Neural crest cell (in vitro differentiated cells): ENCODE measurements around the gene KCNMB3. TPM values are rescaled to one million over a fixed set of nuclear protein-coding genes. Genes with fewer than 3 reads are reported as not detected.

Source experiments
- DNase-seq: peaks from one replicate; pipeline ENCODE4 v3.0.0; 2021; ENCODE audit warnings: low read depth, mixed read lengths, low spot score
- H3K27ac Mint-ChIP-seq: one replicate; pipeline ENCODE4 v1.8.0; 2021; ENCODE audit warnings: mild to moderate bottlenecking, mixed read lengths; ENCODE audit not compliant: unreplicated experiment
- H3K27me3 Mint-ChIP-seq: 2 replicates; pipeline ENCODE4 v1.8.0; 2021; ENCODE audit warnings: low read depth, mild to moderate bottlenecking, mixed read lengths
- H3K36me3 Mint-ChIP-seq: 2 replicates; pipeline ENCODE4 v1.8.0; 2021; ENCODE audit warnings: low read depth, mild to moderate bottlenecking, mixed read lengths
- H3K4me1 Mint-ChIP-seq: 2 replicates; pipeline ENCODE4 v1.8.0; 2021; ENCODE audit warnings: mixed read lengths
- H3K4me3 Mint-ChIP-seq: one replicate; pipeline ENCODE4 v1.8.0; 2021; ENCODE audit warnings: mild to moderate bottlenecking, mixed read lengths
- H3K9me3 Mint-ChIP-seq: 2 replicates; pipeline ENCODE4 v1.8.0; 2021; ENCODE audit warnings: mixed read lengths
- total RNA-seq: library from RNA; stranded (reverse); gene quantifications from 2 replicates; pipeline ENCODE4 v1.2.1, GENCODE V29; 2021
- TF ChIP-seq, protein P1 (sequence below): fragments of 200-600 bp; sonication (generic); conservative IDR thresholded peaks from 2 replicates; pipeline ENCODE4 v1.5.0; 2021; ENCODE audit warnings: antibody characterized with exemption, mild to moderate bottlenecking

Gene KCNMB3
- total RNA-seq, 1 donor from 2014 or later = 3.1 TPM

DNA sequence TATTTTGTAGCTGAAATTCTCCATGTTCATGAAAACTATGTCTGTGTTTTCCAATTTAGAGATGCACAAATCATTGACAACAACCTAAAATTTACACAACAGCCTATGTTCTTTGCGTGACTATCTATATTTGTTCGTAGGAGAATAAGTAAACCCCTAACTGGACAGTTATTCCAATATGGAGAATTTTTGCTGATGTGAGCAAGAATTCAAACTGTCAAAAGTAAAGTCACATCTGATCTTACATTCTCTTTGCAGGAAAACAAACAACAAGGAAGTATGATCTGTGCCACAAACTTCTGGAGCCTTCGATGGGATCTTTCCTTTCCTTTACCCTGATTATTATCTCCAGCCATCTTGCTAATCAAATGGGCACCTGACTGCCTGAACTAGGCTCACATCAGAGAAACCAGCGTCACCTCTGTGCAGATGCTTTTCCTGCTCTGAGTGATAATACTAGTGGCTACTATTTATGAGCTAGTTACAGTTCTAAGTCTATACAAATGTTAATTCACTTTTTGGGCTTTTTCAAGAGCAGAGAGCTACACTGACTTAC lies 18.3 kb upstream of the KCNMB3 start:
- Mint-ChIP-seq H3K27me3 (no peaks in the 10 kb centered on the region), H3K4me1 (peaks cover 10% of the 10 kb centered on the region), H3K4me3 (no peak overlapping the region), H3K27ac (no peak overlapping the region), H3K9me3 (no peaks in the 10 kb centered on the region), H3K36me3 (no peaks in the 10 kb centered on the region)
- TF ChIP-seq, protein P1, sequence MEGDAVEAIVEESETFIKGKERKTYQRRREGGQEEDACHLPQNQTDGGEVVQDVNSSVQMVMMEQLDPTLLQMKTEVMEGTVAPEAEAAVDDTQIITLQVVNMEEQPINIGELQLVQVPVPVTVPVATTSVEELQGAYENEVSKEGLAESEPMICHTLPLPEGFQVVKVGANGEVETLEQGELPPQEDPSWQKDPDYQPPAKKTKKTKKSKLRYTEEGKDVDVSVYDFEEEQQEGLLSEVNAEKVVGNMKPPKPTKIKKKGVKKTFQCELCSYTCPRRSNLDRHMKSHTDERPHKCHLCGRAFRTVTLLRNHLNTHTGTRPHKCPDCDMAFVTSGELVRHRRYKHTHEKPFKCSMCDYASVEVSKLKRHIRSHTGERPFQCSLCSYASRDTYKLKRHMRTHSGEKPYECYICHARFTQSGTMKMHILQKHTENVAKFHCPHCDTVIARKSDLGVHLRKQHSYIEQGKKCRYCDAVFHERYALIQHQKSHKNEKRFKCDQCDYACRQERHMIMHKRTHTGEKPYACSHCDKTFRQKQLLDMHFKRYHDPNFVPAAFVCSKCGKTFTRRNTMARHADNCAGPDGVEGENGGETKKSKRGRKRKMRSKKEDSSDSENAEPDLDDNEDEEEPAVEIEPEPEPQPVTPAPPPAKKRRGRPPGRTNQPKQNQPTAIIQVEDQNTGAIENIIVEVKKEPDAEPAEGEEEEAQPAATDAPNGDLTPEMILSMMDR = no peak
- no peak for DNase-seq

DNA sequence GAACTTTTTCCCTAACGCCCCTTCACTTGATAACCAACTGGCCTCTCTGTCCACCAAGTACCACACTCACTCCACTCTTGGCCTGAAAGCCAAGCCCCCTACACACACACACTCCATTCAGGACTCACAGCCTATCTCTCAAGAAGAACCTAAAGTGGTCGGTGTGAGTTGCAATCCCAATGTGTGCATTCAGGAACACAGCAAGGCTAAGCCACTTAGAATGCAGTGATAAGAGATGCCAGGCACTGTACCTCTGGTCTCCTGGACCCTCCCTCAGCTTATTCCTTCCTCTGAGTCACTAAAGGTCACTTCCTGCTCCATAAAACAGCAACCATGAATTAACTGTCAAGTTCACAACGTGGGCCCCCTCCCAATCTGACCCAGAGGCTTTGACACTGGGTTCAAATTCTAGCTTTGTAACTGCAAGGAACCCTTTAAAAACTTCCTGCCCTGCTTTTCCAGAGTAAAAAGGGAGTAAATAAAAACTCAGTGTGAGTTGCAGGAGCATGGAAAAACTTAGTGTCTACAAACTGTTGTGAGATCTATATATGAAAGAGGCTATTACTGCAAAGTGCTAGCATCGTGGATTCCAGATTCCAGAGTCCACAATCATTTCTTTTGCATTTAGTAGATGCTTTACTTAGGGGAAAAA lies 17.6 kb upstream of the KCNMB3 start:
- DNase-seq = no peak
- H3K27ac Mint-ChIP-seq = peak overlapping the region; percentile 60
- H3K36me3 Mint-ChIP-seq = no peaks in the 10 kb centered on the region
- H3K4me3 Mint-ChIP-seq = no peak overlapping the region
- no peaks in the 10 kb centered on the region for H3K9me3 Mint-ChIP-seq
- TF ChIP-seq, protein P1 = no peak
- H3K27me3 Mint-ChIP-seq = no peaks in the 10 kb centered on the region
- H3K4me1 Mint-ChIP-seq = peaks cover 10% of the 10 kb centered on the region

GRCh38 chr3:179266701-179267211 lies 15.8 kb upstream of the KCNMB3 start:
- Mint-ChIP-seq H3K27me3 (no peaks in the 10 kb centered on the region), H3K27ac (no peak overlapping the region), H3K4me1 (peaks cover 10% of the 10 kb centered on the region), H3K36me3 (no peaks in the 10 kb centered on the region), H3K9me3 (no peaks in the 10 kb centered on the region), H3K4me3 (no peak overlapping the region)
- TF ChIP-seq, protein P1 = no peak
- DNase-seq = no peak

GRCh38 chr3:179265875-179266274 lies 15.0 kb upstream of the KCNMB3 start:
- peaks cover 3% of the 10 kb centered on the region for H3K36me3 Mint-ChIP-seq
- H3K27me3 Mint-ChIP-seq = no peaks in the 10 kb centered on the region
- DNase-seq = no peak
- H3K27ac Mint-ChIP-seq = no peak overlapping the region
- H3K4me1 Mint-ChIP-seq = peaks cover 13% of the 10 kb centered on the region
- TF ChIP-seq, protein P1 = no peak
- no peak overlapping the region for H3K4me3 Mint-ChIP-seq
- H3K9me3 Mint-ChIP-seq = no peaks in the 10 kb centered on the region

DNA sequence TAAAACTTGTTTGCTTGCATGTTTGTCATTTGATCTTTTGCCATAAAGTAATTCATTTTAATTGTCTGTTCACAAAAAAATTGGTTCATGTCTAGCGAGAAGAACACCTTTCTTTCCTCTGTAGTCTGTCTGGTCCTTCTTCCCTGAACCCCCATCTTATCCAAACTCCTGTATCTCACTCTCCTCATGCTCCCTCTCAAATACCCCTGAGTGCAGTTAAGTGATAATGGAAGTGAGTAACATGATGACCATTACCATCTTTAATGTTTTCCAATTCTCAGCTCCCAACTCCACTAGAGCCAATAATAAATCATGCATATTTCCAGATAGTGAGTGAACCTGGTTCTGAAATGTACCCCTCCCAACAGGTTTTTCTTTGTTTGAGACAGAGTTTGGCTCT lies 14.2 kb upstream of the KCNMB3 start:
- no peaks in the 10 kb centered on the region for H3K27me3 Mint-ChIP-seq
- peaks cover 11% of the 10 kb centered on the region for H3K36me3 Mint-ChIP-seq
- no peak overlapping the region for H3K27ac Mint-ChIP-seq
- TF ChIP-seq, protein P1 = no peak
- H3K4me1 Mint-ChIP-seq = peaks cover 13% of the 10 kb centered on the region
- H3K4me3 Mint-ChIP-seq = peak overlapping the region; percentile 17
- DNase-seq = no peak
- H3K9me3 Mint-ChIP-seq = peaks cover under 1% of the 10 kb centered on the region
